OCI-LY7 (cell line): ENCODE data around the gene FRMD1. TPM values are rescaled to one million over a fixed set of nuclear protein-coding genes. Genes with fewer than 3 reads are reported as not detected.

ENCODE experiments used
- BruUV-seq: library from RNA; stranded (reverse); fragments of 400-500 nt; replicated peaks from 2 replicates; lab custom pipeline; 2021; lab: Mats Ljungman, UMichigan
- CTCF ChIA-PET: fragments of 300-600 bp; sonication (Branson Sonifier 250); formaldehyde crosslinking; loops from one replicate; lab custom pipeline; 2022; ENCODE audit warnings: antibody characterized with exemption; ENCODE audit not compliant: unreplicated experiment; lab: Charles Lee
- POLR2A ChIA-PET: fragments of 300-600 bp; sonication (Branson Sonifier 250); formaldehyde crosslinking; loops from one replicate; lab custom pipeline; 2022; ENCODE audit warnings: antibody characterized with exemption; lab: Charles Lee
- DNase-seq: peaks from one replicate; pipeline ENCODE4 v3.0.0-alpha.2; 2015; ENCODE audit warnings: low spot score
- H2AFZ ChIP-seq: fragments of 200-600 bp; sonication (generic), shearing (Covaris generic); 2 replicates; pipeline ENCODE4 v1.6.1; 2014; ENCODE audit warnings: mild to moderate bottlenecking, antibody characterized with exemption, low read length, moderate library complexity
- H3K27ac ChIP-seq: fragments of 200-600 bp; sonication (generic); 2 replicates; pipeline ENCODE4 v1.5.1; 2014; ENCODE audit warnings: mixed run types, low read depth, mild to moderate bottlenecking, moderate library complexity, low read length, inconsistent platforms; ENCODE audit not compliant: poor library complexity, severe bottlenecking
- H3K36me3 ChIP-seq: fragments of 200-600 bp; sonication (generic); 2 replicates; pipeline ENCODE4 v1.6.1; 2014; ENCODE audit warnings: mild to moderate bottlenecking, antibody characterized with exemption, low read length, moderate library complexity, mixed read lengths; ENCODE audit not compliant: insufficient read depth
- H3K4me1 ChIP-seq: fragments of 200-600 bp; sonication (generic); 2 replicates; pipeline ENCODE4 v1.5.1; 2014; ENCODE audit warnings: mild to moderate bottlenecking, low read length; ENCODE audit not compliant: insufficient read depth, poor library complexity, severe bottlenecking
- H3K4me2 ChIP-seq: fragments of 200-600 bp; sonication (generic); 2 replicates; pipeline ENCODE4 v1.6.1; 2014; ENCODE audit warnings: mild to moderate bottlenecking, low read length
- H3K4me3 ChIP-seq: fragments of 200-600 bp; sonication (generic); 2 replicates; pipeline ENCODE4 v1.5.1; 2014; ENCODE audit warnings: mild to moderate bottlenecking, low read depth, low read length; ENCODE audit not compliant: poor library complexity, severe bottlenecking
- H3K79me2 ChIP-seq: fragments of 200-600 bp; sonication (generic); 2 replicates; pipeline ENCODE4 v1.6.1; 2016; ENCODE audit warnings: low read depth, mild to moderate bottlenecking, low read length, moderate library complexity, mixed read lengths; ENCODE audit not compliant: insufficient read depth
- H3K9me2 ChIP-seq: fragments of 200-600 bp; sonication (generic); 2 replicates; pipeline ENCODE4 v1.6.1; 2016; ENCODE audit warnings: mild to moderate bottlenecking, low read length, mixed read lengths; ENCODE audit not compliant: insufficient read depth
- H3K9me3 ChIP-seq: fragments of 200-600 bp; sonication (generic); 2 replicates; pipeline ENCODE4 v1.6.1; 2014; ENCODE audit warnings: mild to moderate bottlenecking, mixed run types, low read length, mixed read lengths
- H4K20me1 ChIP-seq: fragments of 200-600 bp; sonication (generic); 2 replicates; pipeline ENCODE4 v1.6.1; 2014; ENCODE audit warnings: mild to moderate bottlenecking, antibody characterized with exemption, low read length, moderate library complexity, mixed read lengths; ENCODE audit not compliant: insufficient read depth
- CTCF ChIP-seq: fragments of 200-600 bp; sonication (generic); conservative IDR thresholded peaks from 2 replicates; pipeline ENCODE4 v1.5.1; 2014; ENCODE audit warnings: mild to moderate bottlenecking, antibody characterized with exemption, low read length, moderate library complexity, mixed read lengths
- EZH2phosphoT487 ChIP-seq: fragments of 200-600 bp; sonication (generic); IDR thresholded peaks from 2 replicates; pipeline ENCODE4 v1.6.1; 2018; ENCODE audit warnings: low read depth, borderline replicate concordance, mild to moderate bottlenecking, mixed run types, antibody characterized with exemption, low read length, moderate library complexity, mixed read lengths
- intact Hi-C: fragments of 100-400 bp; cut with micrococcal nuclease; formaldehyde crosslinking; loops from one replicate; pipeline ENCODE4 v1.10.0; 2022; ENCODE audit not compliant: unreplicated experiment
- total RNA-seq, 2 experiments: library from RNA; depleted of rRNA in 1 of 2; stranded (reverse); fragments of >200 nt in 1 of 2; shearing (Covaris generic) in 1 of 2; gene quantifications; 2 replicates each; pipeline ENCODE4 v1.2.3, GENCODE V29; 2014 to 2022

The FRMD1 gene
- total RNA-seq, 2 experiments from 2014 or later, result not detected

GRCh38 chr6:168012431-168013249, 66.4 kb downstream of the FRMD1 start:
- Histone ChIP-seq H3K4me3 (no peak overlapping the region), H3K9me2 (no peaks in the 10 kb centered on the region), H3K4me1 (no peaks in the 10 kb centered on the region), H3K27ac (no peak overlapping the region), H3K9me3 (peaks cover 17% of the 10 kb centered on the region; the same call in 1 of the 2 replicates), H2AFZ (no peak overlapping the region), H3K36me3 (no peaks in the 10 kb centered on the region), H3K4me2 (no peak overlapping the region), H3K79me2 (no peaks in the 10 kb centered on the region), H4K20me1 (no peaks in the 10 kb centered on the region)
- POLR2A ChIA-PET, result interaction anchor here (1.4 kb wide), 1 partner anchor 8 kb away, joined by 3 read pairs; no protein-coding TSS in a partner anchor
- intact Hi-C loops, result no loop called here
- BruUV-seq, result no TSS peak
- CTCF ChIA-PET, result no interaction called here
- TF ChIP-seq CTCF (no peak), EZH2phosphoT487 (no peak)
- no peak for DNase-seq

GRCh38 chr6:168011291-168011690, 67.7 kb downstream of the FRMD1 start:
- Histone ChIP-seq H3K79me2 (no peaks in the 10 kb centered on the region), H3K36me3 (no peaks in the 10 kb centered on the region), H3K27ac (no peak overlapping the region), H3K9me2 (no peaks in the 10 kb centered on the region), H3K4me2 (no peak overlapping the region), H3K9me3 (peaks cover 17% of the 10 kb centered on the region; the same call in 1 of the 2 replicates), H4K20me1 (no peaks in the 10 kb centered on the region), H3K4me3 (no peak overlapping the region), H2AFZ (no peak overlapping the region), H3K4me1 (no peaks in the 10 kb centered on the region)
- no TSS peak for BruUV-seq
- DNase-seq, result no peak
- ChIA-PET POLR2A (interaction anchor here (1.4 kb wide), 1 partner anchor 9 kb away, joined by 3 read pairs; no protein-coding TSS in a partner anchor), CTCF (no interaction called here)
- intact Hi-C loops, result no loop called here
- no peak for TF ChIP-seq EZH2phosphoT487

DNA sequence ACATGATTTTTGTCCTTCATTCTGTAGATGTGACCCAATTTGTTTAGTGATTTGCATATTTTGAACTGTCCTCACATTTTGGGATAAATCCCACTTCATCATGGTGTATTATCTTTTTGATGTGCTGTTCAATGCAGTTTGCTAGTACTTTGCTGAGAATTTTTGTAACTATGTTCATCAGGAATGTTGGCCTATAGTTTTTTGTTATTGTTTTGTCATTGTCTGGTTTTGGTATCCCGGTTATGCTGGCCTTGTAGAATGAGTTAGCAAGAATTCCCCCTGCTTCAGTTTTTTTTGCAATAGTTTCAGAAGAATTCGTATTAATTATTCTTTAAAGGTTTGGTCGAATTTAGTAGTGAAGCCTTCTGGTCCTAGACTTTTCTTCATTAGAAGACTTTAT, 69.7 kb downstream of the FRMD1 start:
- TF ChIP-seq CTCF (no peak), EZH2phosphoT487 (no peak)
- H3K9me2 ChIP-seq, result no peaks in the 10 kb centered on the region
- intact Hi-C loops, result no loop called here
- peaks cover 17% of the 10 kb centered on the region; the same call in 1 of the 2 replicates for H3K9me3 ChIP-seq
- no peak for DNase-seq
- H4K20me1 ChIP-seq, result no peaks in the 10 kb centered on the region
- CTCF ChIA-PET, result no interaction called here
- POLR2A ChIA-PET, result no interaction called here
- no peak overlapping the region for H3K27ac ChIP-seq
- no peaks in the 10 kb centered on the region for H3K4me1 ChIP-seq
- no peaks in the 10 kb centered on the region for H3K79me2 ChIP-seq
- H3K36me3 ChIP-seq, result no peaks in the 10 kb centered on the region
- H2AFZ ChIP-seq, result no peak overlapping the region
- H3K4me2 ChIP-seq, result no peak overlapping the region
- no peak overlapping the region for H3K4me3 ChIP-seq
- BruUV-seq, result no TSS peak
